CD4-positive, alpha-beta T cell treated with Interleukin-4 for 1 hour (primary cell): Measurements from ENCODE around the gene RAD51B.
"Not testable (repeated sequence)": the region's sequence is repeated elsewhere in the genome, so short reads cannot be mapped to it uniquely, and the experiment has no call there.

Experiments
- DNase-seq, 2 donors: peaks; one replicate each; pipeline ENCODE4 v3.0.0-alpha.2; 2020 to 2022

Gene RAD51B

GRCh38 chr14:68652433-68652690, 832.8 kb downstream of the RAD51B start:
- DNase-seq = no peak

GRCh38 chr14:68653108-68653507, 833.5 kb downstream of the RAD51B start:
- DNase-seq = no peak

GRCh38 chr14:68653804-68654203, 834.2 kb downstream of the RAD51B start:
- no peak for DNase-seq

GRCh38 chr14:68654471-68654941, 834.9 kb downstream of the RAD51B start:
- no peak for DNase-seq

GRCh38 chr14:68655021-68655831, 835.6 kb downstream of the RAD51B start:
- DNase-seq = no peak

- DNase-seq = no peak
Observed at GRCh38 chr14:68655911-68656316, 836.3 kb downstream of the RAD51B start.

GRCh38 chr14:68656452-68656851, 836.9 kb downstream of the RAD51B start:
- DNase-seq = no peak

GRCh38 chr14:68657300-68658028, 837.9 kb downstream of the RAD51B start:
- DNase-seq = no peak

- no peak for DNase-seq
Observed at GRCh38 chr14:68658029-68658509, 838.5 kb downstream of the RAD51B start.

GRCh38 chr14:68658943-68659931, 839.7 kb downstream of the RAD51B start:
- DNase-seq = no peak

- DNase-seq = no peak
Observed at GRCh38 chr14:68660495-68660894, 840.9 kb downstream of the RAD51B start.

- DNase-seq = no peak
Observed at GRCh38 chr14:68661226-68662225, 841.9 kb downstream of the RAD51B start.

- no peak for DNase-seq
Observed at GRCh38 chr14:68662392-68662791, 842.8 kb downstream of the RAD51B start.

GRCh38 chr14:68662826-68663225, 843.2 kb downstream of the RAD51B start:
- not testable (repeated sequence) for DNase-seq

GRCh38 chr14:68663385-68664076, 844.0 kb downstream of the RAD51B start:
- DNase-seq = peak in 1 of 2 donors; percentile 40

GRCh38 chr14:68664225-68664681, 844.7 kb downstream of the RAD51B start:
- peak in 1 of 2 donors; percentile 31 for DNase-seq

- no peak for DNase-seq
Observed at GRCh38 chr14:68665131-68665530, 845.6 kb downstream of the RAD51B start.

GRCh38 chr14:68665792-68666204, 846.2 kb downstream of the RAD51B start:
- DNase-seq = no peak

- DNase-seq = no peak
Observed at GRCh38 chr14:68666236-68666635, 846.7 kb downstream of the RAD51B start.

GRCh38 chr14:68666899-68667298, 847.3 kb downstream of the RAD51B start:
- DNase-seq = no peak

GRCh38 chr14:68667313-68667791, 847.8 kb downstream of the RAD51B start:
- DNase-seq = no peak
